Islet of Langerhans (tissue), 1 donor: ENCODE measurements around the gene CYLD.

ENCODE experiments used
- FAIRE-seq: peaks from one replicate; lab custom pipeline; 2011; peaks lifted over from hg19 to GRCh38; lab: Jason Lieb, UNC

Gene CYLD

DNA sequence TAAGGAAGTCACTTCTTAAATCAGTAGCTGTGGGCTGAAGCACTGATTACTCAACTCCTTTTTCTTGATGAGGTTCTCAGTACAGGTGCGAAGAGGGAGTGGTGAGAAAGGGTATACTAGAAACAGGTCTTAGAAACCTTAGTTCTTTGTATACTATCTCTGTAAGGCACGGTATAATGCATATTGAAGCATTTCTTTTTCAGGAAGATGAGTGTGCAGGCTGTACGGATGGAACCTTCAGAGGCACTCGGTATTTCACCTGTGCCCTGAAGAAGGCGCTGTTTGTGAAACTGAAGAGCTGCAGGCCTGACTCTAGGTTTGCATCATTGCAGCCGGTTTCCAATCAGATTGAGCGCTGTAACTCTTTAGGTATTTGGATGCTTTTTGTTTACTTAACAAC is 39.2 kb downstream of the CYLD start:
- no peak for FAIRE-seq

DNA sequence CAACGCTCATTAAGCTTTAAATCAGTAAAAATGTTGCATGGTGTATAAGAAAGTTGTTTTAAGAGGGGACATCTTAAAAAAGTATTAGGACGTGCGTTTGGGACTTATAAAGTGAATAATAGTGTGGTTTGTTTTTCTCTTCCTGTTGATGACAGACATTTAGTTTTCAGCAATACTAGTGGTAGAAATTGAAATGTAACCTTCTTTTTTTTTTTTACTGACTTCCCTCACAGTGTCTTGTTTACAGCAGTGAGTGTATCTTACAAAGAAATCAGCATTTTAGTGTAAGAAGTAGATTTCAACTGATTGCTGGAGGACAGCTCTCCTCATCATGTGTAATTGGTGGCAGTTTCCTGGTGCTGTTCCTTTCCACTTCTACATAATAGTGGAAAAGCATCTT is 39.6 kb downstream of the CYLD start:
- no peak for FAIRE-seq

DNA sequence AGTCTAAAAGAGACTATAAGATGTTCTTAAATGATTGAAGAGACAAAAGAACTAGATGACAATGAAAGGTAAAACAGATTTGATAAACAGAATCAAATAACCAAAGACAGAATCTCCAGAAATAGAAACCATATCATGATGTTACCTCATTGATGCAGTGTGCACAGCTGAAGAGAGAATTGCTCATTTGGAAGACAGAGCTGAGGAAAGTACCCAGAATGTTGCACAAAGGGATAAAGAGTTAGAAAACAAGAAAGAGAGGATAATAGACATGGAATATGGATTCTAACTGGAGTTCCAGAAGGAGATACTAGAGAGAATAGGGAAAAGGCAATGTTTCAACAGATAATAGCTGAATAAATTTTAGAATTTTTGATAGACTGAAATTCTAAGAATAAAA is 47.9 kb downstream of the CYLD start:
- FAIRE-seq, result no peak

DNA sequence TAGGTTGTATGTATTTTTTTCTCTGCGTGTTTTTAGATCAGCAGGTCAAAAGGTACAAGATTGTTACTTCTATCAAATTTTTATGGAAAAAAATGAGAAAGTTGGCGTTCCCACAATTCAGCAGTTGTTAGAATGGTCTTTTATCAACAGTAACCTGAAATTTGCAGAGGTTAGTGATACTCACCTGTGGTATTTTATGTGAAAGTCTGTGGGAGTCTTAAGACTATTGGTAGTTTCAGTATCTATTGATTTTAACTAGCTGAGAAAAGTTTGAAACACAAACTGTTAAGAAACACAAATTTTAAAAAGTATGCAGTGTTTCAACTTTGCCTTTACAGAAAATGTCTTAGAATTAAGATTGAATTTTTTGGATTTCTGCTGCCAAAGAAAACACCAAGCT is 49.6 kb downstream of the CYLD start:
- FAIRE-seq, result no peak

DNA sequence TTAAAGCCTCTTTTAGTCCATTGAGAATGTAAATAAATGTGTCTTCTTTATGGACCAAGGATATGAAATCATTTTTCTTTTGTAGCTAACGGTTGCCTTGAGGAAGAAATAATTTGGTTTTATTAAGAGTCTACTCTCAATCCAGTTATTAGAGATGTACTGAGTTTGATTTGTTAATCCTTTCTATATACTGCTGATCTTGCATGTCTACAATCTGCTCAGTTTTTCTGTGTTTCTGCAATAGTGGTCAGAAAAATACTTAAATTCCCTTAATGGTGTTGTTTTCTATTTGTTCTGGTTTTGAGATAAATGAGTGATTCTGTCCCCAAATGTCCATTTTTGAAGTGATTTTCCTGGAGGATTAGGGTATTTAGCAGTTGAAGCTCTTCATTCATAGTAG is 54.9 kb downstream of the CYLD start:
- FAIRE-seq, result no peak

DNA sequence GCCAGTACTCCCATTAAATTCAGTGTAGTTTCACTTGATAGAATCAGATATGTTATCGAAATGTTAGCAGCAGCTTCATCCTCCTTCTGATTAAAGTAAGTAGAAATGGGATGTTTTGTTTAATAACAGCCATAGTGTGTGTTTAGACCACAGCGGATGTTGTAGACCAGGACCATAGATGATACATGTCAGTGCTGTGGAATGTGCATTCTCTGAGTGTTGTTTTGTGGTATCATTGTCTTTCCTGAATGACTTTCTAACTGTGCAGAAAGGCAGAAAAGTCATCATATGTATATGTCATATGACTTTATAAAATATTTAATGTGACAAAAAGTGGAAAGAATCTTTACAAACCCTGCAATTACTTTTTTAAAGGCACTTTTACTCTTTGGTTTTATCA is 55.6 kb downstream of the CYLD start:
- FAIRE-seq, result no peak

DNA sequence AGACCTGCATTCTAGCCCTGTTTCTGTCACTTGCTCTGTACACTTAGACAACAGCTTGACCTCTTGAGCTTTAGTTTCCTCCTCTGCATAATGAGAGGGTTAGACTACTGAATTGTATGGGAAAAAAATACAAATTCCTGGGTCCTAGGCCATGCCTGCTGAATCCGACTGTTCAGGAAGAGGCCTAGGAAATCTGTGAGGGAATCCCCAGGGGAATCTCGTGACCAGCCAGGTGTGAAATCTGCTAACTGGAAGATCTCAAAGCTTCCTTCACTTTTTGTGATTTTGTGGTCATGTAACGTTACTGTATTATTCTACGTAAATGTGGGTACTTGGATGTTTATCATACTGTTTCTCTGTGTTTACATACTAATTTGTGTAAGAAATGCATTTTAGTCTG is 58.2 kb downstream of the CYLD start:
- FAIRE-seq, result no peak

DNA sequence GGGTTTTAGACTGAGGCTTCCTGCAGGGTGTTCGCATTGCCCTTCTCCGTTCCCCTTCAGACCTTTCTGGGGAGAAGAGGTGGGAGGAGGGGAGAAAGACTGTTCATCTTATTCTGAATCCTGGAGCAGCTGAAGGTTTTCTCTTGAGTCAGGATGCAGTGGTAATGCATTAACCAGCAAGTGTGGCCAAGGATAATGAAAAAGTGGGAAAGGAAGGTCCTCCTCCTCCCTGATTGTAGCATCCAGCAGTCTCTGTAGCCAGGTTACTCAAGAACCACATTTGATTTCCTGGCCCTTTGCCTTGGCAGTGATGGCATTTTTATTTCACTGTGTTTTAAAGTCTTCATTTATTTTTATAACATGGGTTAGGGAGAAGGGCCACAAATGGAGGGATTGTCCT is 59.1 kb downstream of the CYLD start:
- no peak for FAIRE-seq

DNA sequence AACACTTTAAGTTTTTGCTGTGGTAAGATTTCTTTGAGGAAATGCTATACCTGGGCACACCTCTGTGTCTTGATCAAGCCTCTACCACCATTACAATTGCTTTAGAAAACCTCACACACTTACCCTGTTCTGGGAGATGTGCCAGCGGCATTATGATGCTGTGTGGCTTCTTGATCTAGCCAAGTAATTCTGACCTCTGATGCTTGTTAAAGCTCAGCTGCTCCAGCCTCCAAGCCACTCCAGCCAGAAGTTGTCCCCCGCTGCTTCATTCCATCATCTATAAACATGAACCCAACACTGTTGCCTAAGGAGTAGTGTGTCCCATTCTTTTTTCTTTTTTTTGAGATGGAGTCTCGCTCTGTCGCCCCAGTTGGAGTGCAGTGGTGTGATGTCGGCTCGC is 60.1 kb downstream of the CYLD start:
- FAIRE-seq, result no peak

DNA sequence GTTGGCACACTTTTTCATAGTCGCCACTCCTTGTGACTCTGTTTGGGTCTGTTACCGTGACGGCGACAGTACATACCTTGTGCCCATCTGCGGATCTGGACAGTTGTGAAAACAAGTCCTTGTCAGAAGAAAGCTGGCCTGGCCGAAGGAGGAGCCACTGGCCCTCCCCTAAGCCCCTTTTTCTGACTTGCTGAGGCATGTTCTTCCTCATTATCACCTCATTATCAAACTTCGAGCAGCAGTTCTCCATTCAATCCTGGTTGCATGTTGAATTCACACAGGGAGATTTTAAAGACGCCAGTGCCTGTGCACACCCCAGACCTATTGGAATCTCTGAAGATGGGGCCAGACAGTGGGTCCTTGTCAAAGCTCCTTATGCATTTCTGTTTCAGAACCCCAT is 61.1 kb downstream of the CYLD start:
- no peak for FAIRE-seq

DNA sequence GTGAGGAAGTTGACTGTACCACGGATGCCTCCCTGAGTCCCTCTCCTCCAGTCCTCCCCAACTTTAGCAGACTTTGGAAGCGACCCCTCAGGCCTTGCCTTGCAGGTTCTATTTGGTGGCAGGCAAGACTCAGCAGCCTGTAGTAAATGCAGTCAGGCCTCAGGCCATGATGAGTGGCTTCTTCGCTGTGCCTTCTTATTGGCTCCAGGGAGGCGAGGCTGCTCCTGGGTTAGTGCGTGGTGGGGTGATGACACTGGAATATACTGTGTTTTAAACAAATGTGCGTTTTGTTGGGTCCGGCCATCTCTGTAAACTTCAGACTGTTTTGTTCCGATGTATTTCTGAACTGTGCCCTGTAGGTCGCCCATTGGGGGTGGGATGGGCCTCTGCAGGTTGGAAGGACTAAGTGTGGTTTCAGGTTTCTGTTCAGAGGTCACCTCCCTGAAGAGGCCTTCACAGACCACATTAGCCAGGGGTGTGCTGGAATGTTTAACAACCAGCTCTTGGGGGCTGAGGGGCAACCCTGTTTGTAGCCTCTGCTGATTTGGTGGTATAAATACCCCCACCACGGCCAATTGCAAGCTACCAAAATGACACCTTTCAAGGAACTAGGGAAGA is 62.5 kb downstream of the CYLD start:
- FAIRE-seq, result no peak

DNA sequence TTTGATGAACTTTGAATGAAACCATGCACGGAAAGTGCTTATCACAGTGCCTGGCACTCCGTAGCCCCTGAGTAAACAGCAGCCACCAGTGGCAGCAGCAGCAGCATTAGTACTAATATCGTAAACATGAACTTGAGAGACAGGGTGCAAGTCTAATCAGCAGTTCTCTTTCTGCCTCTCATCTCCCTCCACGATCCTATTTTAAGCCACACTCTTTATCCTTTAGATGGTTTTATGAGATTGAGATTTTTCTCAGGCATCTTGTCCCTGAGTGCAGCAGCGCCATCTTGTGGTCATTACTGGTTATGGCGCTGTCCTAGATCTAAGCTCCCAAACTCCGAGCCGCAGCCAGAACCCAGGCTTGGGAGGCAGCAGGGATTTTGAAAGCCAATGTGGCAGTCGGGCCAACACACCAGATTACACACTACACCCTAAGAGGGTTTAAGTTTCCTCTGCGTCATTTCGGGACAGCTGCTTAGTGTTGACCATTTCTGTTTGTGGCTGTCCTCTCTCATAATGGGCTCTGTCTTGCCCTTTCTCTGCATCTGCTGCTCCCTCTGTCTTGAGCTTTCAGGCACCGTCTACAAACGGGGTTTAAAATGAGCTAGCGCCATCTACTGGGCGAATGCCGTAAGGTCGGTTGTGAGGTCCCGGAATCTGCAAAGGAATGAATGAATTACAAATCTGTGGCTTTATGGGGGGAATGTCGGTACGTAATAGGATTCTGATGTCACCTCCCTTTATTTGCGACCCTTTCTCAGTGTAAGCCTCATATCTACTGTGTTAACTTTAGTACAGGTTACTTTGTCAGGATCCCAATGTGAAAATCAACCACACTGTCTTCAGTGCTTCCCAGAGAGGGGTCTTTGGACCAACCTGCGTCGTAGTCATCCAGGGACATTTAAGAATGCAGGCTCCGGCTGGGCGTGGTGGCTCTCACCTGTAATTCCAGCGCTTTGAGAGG is 64.5 kb downstream of the CYLD start:
- FAIRE-seq, result peak; percentile 97

DNA sequence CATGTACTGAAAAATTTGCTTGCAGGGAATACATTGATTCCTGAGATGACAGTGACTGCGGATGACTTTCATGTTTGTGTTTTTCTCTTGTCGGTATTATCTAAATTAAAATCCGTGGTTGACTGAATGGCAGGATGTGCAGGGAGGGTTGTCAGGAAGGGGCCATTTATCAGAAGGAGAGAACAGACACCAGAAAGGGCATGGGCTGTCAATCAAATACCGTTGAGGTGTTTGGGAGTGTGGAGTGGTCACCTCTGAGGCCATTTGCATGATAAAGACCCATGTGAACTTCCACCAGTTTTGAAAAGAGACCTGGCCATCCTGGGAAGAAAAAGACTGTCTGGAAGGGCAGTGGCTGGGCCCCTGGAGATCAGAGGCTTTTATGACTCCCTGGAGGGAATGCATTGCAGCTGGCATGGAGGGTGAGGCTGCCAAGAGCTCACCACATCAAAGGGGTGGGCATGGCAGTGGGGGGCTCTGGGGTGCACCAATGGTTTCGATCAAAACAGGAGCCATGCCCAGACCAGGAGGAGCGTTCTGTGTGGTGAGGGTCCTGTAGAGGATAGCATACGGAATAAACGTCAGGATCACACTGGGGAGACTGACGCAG is 67.1 kb downstream of the CYLD start:
- FAIRE-seq, result no peak

DNA sequence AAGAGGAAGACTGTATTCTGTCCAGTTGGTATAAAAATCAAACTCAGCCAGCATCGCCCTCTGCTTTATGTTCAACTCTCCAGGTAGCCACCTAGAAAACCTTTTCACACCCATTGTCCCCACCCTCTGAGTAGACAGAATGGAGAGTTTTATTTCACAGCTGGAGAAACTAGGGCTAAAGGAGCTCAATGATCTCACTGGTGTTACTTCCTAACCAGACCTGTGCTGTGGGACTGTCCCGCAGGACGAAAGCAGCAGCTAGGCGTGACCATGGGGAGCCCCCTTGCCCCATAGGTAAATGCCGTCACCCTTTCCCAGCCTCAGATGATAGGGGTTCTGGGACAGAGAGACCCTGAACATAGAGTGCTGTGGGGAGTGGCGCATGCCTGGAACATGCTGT is 67.7 kb downstream of the CYLD start:
- FAIRE-seq, result no peak

DNA sequence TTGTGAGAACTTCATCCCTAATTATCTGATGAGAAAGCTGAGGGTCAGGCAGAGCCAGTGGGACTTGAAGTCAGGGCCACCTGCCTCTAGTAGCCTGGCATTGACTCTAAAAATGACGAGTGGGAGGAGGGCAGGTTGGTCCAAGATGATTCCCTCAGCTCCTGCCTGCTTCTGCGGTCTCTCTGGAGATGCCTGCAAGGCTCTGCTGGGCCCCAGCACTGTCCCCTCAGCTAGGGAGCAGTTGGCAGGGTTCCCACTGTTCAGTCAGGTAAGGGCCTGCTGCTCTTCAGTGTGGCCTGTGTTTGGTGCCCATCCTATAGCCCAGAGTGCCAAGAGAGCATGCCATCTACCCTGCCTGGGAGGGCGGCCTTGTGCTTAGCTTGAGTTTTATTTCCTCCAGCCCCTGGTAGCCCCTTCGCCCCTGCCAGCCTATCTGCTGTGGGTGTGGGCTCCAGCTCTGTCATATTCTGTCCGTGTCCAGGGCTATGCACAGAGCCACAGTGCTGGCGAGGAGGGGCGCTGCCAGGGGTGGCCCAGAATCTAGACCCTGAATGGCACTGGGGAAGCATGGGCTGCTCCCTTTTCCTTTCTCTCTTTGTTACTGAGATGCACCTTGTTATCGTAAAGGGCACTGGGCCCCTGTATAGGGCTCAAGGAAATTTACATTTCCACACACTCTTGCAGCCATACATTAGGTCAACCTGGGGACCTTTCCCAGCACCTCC is 68.5 kb downstream of the CYLD start:
- FAIRE-seq, result no peak

DNA sequence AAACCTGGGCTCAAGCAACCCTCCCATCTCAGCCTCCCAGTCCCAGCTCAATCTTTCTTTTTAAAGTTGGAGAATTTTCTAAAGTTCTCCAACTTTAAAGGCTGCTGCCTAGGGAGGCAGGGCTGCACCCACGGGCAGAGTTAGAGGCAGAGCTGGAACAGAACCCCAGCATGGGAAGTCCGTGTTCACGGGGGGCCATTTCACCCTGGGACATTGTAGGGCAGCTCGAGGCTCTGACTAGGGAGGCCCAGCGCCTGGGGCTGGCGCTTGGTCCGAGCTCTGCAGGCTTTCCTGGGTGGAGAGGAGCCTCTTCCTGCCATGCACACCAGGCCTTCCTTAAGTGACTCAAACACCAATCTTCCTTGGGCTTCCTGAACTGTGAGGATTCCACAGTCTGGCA is 70.2 kb downstream of the CYLD start:
- FAIRE-seq, result no peak

DNA sequence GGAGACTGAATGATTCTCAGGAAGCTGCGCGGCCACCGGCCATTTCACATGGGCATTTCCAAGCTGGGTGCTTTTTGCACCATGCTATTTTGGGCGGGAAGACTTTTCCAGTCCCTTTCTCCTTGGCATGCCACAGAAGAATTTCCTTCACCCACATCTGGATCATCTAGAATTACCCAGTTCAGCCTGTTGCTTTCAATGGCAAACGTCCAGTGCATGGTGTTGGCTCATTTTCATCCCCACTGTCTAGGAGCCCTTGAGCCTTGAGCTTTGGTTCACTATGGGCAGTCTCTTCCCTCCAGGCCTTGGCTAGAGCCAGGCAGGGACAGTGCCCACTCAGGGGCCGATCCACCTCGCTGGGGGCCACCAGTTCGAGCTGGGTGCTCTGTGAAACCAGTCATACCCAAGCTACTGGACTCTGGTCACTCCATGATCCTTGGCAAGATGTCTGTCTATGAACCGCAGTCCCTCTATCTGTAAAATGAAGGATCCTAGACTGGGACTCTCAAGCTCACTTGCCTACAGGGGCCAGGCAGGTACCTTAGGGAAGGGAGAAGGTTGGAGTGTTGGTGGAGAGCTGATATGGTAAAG is 71.1 kb downstream of the CYLD start:
- FAIRE-seq, result no peak

DNA sequence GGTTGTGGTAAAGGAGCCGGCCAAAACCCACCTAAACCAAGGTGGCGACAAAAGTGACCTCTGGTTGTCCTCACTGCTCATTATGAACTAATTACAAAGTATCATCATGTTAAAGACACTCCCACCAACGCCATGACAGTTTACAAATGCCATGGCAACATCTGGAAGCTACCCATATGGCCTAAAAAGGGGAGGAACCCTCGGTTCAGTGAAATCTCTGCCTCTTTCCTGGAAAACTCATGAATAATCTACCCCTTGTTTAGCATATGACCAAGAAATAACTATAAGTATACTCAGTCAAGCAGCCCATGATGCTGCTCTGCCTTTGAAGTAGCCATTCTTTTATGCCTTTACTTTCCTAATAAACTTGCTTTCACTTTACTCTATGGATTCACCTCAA is 72.2 kb downstream of the CYLD start:
- no peak for FAIRE-seq

DNA sequence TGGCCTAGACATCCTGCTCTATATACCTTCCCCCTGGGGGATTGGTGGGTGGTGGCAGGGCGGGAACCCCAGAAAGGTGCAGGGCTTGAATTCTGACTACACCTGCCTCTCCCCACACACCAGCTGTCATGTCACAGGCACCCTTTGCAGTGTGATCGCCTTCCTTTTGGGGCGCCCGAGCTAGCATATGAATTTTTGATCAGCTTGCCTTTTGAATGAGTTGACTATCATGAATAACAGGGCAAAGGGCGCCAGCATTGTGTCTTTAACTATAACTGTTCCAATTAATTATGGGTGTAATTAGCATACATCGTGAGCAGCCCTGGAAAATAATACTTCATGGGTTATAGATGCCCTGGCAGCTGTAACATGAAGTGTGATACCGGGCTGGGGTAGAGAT is 72.7 kb downstream of the CYLD start:
- FAIRE-seq, result no peak

DNA sequence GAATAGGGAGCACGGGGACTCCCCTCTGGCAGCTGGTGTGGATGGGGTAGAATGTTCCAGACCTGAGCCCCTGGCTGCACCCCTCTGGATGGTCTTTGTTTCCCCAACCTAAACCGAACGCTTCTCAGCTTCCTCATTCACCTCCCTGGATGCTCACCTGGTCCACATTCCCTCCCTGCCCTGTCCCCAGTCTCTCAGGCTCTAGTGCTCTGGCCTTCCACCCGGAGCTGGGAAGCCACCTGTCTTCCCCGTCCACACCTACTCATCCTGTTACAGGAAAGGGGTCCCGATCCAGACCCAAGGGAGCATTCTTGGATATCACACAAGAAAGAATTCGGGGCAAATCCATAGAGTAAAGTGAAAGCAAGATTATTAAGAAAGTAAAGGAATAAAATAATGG is 73.5 kb downstream of the CYLD start:
- no peak for FAIRE-seq

DNA sequence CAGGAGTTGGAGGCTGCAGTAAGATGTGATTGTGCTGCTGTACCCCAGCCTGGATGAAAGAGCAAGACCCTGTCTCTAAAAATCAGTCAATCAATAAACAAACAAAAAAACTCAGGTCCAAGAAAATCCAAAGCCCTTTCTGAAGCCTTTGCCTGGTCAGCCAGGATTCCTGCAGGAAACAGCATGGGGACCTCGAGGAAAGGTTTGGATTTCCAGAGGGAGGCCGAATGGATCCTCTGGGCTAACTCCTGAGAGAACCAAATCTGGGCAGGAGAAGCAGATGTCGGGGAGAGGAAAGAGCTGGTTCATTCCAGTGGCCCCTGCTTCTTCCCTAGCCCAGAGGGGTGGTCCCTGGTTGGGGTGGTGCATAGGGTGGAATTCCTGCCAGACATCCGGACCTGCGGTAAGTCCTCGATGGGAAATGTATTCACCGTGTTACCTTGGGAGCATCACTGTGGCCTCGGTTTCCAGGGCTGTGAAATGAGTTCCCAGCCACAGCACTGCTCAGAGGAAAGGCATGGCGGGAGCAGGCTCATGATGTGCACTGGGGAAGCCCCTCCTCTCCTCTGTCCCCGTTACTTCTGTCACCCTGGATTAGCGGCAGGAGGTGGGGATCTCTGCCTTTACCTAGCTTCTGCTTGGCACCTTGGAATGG is 75.1 kb downstream of the CYLD start:
- no peak for FAIRE-seq

DNA sequence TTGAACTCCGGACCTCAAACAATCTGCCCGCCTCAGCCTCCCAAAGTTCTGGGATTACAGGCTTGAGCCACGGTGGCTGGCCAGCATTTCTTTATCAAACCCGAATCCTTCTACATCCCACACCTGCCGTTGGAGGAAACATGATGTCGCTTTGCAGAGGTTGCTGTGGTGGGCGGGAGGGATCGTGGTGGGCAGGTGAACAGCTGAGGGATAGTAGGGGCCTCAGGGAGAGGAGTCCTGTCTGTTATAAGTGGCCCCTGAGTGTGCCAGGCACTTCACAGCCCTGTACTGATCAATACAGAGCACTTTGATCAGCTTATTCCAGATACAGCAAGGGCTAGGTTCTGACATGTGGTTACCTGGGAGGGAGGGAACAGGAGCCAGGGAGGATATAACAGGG is 76.5 kb downstream of the CYLD start:
- FAIRE-seq, result no peak
